KOPT-K1 (cell line): ENCODE results near the gene SFT2D1.

Source experiments
- H3K27ac ChIP-seq: fragments of 200-600 bp; sonication (generic); 2 replicates; pipeline ENCODE4 v1.5.1; 2016; ENCODE audit warnings: antibody characterized with exemption, mild to moderate bottlenecking, low read depth, low read length; ENCODE audit not compliant: poor library complexity, severe bottlenecking
- H3K36me3 ChIP-seq: fragments of 200-600 bp; sonication (generic); 2 replicates; pipeline ENCODE4 v1.5.1; 2017; ENCODE audit warnings: antibody characterized with exemption, mild to moderate bottlenecking, low read length, moderate library complexity; ENCODE audit not compliant: insufficient read depth
- H3K9me3 ChIP-seq: fragments of 200-600 bp; sonication (generic); 2 replicates; pipeline ENCODE4 v1.5.1; 2017; ENCODE audit warnings: antibody characterized with exemption, low read length, mild to moderate bottlenecking; ENCODE audit not compliant: insufficient read depth, poor library complexity, severe bottlenecking

The SFT2D1 gene

DNA sequence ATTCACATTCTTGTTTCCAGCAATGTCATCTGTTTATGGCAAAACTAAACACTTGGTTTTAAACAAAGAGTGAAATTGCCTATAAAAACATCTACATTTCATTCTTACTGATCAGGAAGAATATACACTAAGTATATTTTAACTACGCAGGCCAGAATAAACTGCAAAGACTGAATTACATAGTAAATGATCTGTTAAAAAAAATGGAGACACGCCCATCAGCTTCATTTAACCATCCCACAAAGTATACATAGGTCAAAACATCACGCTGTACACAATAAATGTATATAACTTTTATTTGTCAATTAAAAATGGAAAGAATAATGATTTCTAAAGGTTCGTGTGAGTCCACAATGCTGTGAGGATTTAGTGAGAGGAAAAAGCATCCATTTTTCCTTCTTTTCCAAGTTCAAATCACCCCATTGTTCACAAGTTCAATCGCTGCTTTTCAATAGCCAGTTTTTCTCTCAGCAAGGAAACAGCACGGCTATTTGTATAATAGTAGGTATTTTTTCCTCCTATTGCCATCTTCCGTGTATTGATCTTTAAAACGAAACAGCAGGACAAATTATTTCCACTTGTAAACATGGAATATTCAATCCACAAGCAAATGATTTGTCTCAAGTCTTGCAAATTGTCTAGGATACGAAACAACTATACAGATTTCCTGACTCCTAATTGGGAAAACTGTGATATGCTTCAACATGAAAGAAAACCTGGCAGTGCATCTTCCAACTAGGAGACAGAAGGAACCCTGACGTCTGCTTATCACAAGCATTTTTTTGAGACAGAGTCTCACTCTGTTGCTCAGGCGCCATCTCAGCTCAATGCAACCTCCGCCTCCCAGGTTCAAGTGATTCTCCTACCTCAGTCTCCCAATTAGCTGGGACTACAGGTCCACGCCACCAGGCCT, 10.6 kb downstream of the SFT2D1 start:
- H3K36me3 ChIP-seq = peaks cover 46% of the 10 kb centered on the region
- no peak overlapping the region for H3K27ac ChIP-seq
- H3K9me3 ChIP-seq = no peaks in the 10 kb centered on the region

DNA sequence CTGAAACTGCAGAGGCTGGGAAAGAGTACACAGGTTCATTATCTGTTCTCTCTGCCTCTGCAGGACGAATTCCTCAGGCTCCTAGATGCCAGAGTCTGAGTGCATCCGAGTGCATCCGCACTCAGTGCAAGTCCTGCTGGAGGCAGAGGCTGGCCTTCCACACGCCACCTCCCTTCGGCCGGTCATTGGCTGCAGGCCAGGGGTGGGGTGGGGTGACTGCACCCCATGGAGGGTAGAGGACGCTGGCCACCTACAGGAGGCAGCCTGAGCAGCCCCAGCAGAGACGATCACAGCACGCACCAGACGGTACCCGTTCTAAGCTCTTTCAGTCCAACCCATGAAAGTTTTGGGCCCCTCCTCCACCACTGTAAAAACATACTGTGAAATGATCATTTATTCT, 11.7 kb downstream of the SFT2D1 start:
- H3K36me3 ChIP-seq = peaks cover 45% of the 10 kb centered on the region

DNA sequence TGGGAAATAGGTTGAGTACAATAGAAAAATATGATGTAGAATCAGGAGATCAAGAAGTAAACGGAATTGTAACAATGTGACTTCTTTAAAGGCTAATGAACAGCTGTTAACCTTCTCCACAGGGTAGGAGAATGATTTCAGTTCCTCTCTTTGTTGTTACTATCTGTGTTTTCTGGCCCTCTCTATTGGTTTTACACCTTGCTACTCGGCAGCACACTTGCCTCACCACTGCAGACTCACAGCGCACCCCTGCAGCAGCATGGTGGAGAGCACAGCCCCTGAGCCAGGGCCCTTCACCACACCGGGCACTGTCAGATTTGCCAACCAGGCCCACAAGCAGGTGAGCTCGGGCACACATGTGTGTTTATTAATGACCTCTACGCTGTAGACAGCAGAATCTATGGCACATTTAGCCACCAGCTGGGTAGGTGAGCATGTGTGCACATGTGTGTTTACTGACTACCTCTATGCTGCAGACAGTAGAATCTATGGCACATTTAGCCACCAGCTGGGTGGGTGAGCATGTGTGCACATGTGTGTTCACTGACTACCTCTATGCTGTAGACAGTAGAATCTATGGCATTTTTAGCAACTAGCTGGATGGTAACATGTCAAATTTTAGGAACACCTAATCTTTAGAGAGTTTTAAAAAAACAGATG, 16.8 kb downstream of the SFT2D1 start:
- Histone ChIP-seq H3K9me3 (no peaks in the 10 kb centered on the region), H3K27ac (no peak overlapping the region), H3K36me3 (peaks cover 77% of the 10 kb centered on the region)

More for the DNA sequence above, 11.7 kb downstream of the SFT2D1 start:
- Histone ChIP-seq H3K27ac (no peak overlapping the region), H3K9me3 (no peaks in the 10 kb centered on the region)

DNA sequence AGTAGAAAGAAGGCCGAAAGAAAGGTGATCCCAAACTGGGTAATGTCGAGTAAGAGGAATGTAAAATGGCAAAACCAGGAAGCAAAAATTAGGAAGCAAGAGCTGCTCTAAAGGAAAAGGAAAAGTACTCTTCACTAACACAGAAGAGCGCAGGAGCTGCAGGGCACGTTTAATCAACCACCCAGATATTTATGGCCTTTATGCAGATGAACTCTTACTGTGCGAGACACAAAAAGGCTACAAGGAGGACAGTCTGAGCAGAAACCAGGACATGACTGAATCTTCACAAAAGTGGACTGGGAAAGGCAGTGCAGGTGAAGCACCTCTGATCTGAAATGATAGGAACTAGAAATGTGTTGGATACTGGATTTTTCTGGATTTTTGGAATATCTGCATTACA, 18.9 kb downstream of the SFT2D1 start:
- no peaks in the 10 kb centered on the region for H3K9me3 ChIP-seq
- H3K36me3 ChIP-seq = peaks cover 86% of the 10 kb centered on the region
- no peak overlapping the region for H3K27ac ChIP-seq

DNA sequence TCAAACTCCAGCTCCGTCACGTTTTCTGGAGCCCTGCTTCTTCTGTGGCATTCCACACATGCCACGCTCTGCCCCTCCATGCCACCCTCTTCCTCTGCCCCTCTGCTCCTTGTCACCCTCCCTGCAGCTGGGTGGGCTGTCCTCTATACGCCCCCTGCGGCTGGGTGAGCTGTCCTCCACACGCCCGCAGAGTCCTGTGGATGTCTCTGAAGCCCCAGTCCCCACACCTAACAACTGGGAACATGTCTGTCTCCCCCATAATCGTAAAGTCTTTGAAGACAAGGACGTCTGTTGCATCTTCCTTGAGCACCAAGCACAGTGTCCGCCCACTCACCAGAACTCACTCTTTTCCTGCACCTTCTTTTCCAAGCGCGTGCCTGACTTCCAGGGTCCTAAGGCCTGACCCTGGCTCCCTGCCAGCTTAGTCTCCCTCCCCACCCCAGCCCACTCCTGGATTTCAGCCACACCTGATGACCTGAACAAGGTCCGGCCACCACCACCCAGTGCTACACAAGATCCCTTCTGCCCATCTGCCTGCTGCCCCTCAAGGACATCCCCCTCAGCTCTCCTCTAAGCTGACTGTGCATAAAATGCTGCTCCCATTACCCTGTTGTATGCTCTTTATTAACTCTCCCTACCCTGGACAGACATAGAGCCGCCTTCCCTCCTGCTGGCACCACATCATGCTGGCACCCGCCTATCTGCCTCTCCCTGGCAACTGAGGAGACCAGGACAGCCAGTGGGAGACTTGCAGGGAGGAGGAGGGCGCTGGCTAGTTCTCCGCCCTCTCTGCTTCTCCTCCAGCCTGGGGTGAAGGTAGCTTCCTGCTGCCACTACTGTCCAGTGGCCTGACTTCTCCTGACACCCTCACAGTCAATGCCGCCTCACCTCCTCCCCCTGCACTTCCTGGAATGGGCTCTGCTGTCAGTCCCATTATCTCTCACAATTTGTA, 23.4 kb downstream of the SFT2D1 start:
- Histone ChIP-seq H3K36me3 (peaks cover 49% of the 10 kb centered on the region), H3K27ac (no peak overlapping the region), H3K9me3 (no peaks in the 10 kb centered on the region)

DNA sequence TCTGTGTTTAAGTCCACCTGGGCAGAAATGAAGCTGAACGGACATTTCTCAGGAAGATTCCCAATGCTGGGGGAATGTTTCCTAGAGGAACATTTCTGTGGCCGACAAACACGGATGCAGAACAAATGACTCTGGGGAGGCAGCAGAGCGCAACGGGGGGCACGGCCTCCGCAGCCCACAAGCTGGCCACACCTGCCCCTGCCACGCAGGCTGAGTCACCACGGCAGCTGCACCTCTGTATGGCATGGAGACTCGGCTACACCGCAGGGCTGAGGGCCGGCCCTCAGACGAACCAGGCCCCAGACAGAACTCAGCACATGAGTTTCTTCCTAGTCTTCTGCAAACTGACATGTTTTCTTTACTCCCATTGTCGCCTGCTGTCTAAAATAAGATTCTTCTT, 24.1 kb downstream of the SFT2D1 start:
- Histone ChIP-seq H3K27ac (no peak overlapping the region), H3K9me3 (no peaks in the 10 kb centered on the region), H3K36me3 (peaks cover 42% of the 10 kb centered on the region)

DNA sequence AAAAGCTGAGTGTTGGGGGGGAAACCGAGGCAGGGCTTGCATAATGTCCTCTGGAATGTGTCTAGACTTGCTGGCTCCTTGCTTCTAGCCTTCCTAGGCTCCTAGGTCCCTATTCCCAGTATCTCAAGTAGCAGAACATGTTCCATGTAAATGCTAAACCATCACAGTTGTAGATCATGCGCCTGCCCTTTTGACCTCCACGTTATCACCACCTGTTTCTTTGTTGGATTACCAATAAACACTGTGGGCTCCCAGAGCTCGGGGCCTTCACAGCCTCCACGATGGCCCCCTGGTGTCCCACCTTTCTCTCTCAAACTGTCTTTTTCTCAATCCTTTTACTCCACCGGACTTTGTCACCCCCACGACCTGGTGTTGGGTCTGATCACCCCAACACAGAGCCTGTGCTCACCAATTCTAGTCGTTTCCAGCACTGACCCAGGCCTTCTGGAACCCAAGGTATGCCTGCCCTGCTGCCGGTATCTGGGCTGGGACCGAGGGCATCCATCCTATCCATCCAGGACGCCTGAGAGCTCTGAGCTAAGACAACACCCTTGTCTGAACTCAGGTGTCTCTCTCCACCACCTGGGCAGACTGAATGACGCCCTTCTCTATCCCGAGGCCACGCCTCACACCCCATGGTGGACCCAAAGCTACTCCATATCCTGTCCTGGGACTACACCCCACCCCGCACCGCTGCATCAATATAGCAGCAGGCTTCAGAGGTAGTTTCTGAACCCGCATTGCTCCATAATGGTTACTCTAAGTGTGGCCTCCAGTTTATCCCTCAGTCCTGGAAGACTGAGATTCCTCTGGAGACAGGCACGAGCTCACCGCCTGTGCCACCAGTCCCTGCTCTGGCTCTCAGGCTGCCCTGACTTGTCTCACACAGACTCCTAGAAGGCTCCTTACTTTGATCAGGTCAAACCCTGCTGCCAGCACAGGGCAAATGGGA, 24.8 kb downstream of the SFT2D1 start:
- no peaks in the 10 kb centered on the region for H3K9me3 ChIP-seq
- H3K27ac ChIP-seq = no peak overlapping the region
- H3K36me3 ChIP-seq = peaks cover 35% of the 10 kb centered on the region

DNA sequence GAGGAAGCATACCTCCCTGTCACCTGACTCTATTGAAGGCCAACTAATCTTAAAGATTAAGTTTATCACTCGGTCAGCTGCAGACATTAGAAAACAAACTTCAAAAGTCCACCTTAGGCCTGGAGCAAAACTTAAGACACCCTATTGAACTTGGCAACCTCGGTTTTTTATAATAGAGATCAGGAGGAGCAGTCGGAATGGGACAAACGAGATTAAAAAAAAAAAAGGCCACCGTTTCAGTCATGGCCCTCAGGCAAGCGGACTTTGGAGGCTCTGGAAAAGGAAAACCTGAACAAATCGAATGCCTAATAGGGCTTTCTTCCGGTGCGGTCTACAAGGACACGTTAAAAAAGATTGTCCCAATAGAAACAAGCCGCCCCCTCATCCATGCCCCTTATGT, 26.9 kb downstream of the SFT2D1 start:
- H3K36me3 ChIP-seq = peaks cover 17% of the 10 kb centered on the region
- no peaks in the 10 kb centered on the region for H3K9me3 ChIP-seq
- no peak overlapping the region for H3K27ac ChIP-seq

DNA sequence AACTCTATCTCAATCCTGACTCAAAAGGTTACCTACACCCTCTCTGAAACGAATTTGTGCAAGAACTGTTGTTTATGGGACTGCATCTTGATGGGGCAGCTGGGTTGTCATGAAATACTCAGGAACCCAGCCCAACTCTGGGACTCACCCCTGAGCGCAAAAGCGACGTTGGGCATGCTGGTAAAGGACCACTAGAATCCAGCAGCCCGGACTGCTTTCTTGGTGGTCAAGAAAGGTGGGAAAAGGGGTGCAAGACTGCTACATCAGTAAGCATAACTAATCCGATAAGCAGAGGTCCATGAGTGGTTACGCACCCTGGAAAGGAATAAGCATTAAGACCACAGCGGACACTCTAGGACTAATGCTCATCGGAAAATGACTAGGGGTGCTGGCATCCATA, 27.9 kb downstream of the SFT2D1 start:
- H3K9me3 ChIP-seq = no peaks in the 10 kb centered on the region
- no peak overlapping the region for H3K27ac ChIP-seq
- peaks cover 10% of the 10 kb centered on the region; the same call in 1 of the 2 replicates for H3K36me3 ChIP-seq

DNA sequence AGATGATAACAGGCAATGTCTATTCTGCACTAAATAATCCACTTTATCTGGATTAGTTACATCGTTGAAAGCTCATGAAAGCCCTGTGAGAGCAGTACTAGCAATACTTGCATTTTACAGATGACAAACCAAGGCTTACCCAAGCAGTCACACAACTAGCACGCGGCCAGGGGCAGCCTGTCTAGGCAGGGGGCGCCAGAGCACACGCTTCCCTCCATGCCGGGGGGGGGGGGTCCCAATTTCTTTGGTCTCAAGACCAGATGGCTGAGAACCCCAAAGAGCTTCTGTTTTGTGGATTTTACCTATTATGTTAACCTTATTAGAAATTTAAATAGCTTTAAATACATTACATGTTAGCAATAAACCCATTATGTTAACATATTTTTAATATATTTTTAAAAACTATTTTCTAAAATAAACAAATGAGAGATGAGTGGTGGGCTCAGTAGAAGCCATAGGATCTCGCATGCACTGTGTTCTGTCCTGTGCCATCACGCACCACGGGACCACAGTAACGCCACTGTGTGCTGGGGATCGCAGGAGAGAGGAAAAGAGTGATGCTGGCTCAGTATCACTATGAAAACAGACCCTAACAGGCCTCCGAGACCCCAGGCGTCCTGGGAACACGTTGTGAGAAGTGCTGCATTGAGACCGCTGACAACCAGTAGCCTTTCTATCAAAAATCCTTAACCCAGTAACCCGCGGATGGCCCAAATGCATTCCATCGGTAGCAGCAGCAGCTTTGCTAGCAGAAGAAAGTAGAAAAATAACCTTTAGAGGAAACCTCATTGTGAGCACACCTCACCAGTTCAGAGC, 28.9 kb downstream of the SFT2D1 start:
- no peak overlapping the region for H3K27ac ChIP-seq
- no peaks in the 10 kb centered on the region for H3K9me3 ChIP-seq
- H3K36me3 ChIP-seq = 0 out of 2 replicates have a peak, but pooled peaks cover under 1% of the 10 kb centered on the region

DNA sequence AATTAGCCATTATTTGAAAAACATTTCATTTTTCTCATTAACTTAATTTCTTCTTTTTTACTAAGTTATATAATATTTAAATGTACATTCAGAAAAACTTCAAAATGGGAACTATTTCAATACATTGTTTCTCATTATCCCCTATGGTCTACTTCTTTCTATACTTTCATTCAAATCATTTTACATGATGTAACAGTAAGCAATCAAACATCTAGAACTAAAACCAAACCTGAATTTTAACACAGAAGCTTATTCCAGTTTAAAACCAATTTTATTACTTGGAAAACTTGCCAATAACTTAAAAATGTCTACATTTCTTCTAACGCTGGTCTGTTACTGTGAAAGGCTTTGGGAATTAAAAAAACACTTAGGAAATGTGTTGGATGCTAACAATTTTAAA, 29.5 kb downstream of the SFT2D1 start:
- H3K27ac ChIP-seq = no peak overlapping the region
- H3K9me3 ChIP-seq = no peaks in the 10 kb centered on the region
- no peaks in the 10 kb centered on the region for H3K36me3 ChIP-seq

DNA sequence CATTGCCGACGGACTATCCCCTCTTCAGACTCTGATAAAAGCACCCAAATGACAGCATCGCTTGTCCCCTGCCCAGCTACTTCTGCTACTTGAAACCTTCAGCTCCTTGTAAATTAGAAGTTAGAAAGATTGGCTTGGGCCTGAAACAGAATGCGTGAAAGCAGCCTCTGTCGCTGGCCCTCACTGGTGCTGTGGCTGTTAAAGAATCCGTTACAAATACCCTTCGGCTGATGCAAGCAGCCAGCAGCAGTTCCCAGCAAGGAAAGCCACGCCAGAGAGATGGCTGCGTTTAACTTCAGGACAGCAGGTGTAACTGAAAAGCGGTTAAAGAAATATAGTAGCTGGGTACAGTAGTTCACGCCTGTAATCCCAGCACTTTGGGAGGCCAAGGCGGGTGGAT, 31.7 kb downstream of the SFT2D1 start:
- H3K27ac ChIP-seq = no peak overlapping the region
- no peaks in the 10 kb centered on the region for H3K9me3 ChIP-seq
- no peaks in the 10 kb centered on the region for H3K36me3 ChIP-seq

DNA sequence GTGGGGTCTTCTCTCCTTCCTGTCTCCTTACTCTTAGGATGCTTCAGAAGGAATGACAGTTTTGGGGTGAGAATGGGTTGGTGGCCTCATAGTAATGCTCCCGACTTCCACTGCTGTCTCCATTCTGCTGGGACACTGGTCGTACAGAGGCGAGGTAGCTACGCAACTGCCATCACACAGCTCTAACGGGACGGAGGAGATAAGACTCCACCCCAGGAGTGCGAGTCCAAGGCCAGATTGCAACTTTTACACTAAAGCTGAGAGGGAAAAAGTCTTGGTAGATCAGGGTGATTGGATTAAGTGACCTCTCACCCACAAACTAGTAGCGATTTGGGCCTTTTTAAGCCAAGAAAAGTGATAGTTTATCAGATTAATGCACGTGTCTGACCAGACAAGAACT, 32.4 kb downstream of the SFT2D1 start:
- Histone ChIP-seq H3K9me3 (no peaks in the 10 kb centered on the region), H3K27ac (no peak overlapping the region), H3K36me3 (no peaks in the 10 kb centered on the region)
